Ascending aorta (tissue), 2 donors: Measurements from ENCODE around the gene KRT35. TPM values are rescaled to one million over a fixed set of nuclear protein-coding genes. Genes with fewer than 3 reads are reported as not detected.

Source experiments
- DNase-seq, 2 donors: peaks; one replicate each; pipeline ENCODE4 v3.0.0-alpha.2; 2019; ENCODE audit warnings: low spot score in 2 of 2
- H3K27ac ChIP-seq, 2 donors: fragments of 200-600 bp; sonication (generic); one replicate each; pipeline ENCODE4 v1.5.1; 2016 to 2017; ENCODE audit warnings: mild to moderate bottlenecking in 1 of 2
- H3K27me3 ChIP-seq: fragments of 200-600 bp; sonication (generic); one replicate; pipeline ENCODE4 v1.5.1; 2017
- H3K36me3 ChIP-seq, 2 donors: fragments of 200-600 bp; sonication (generic); one replicate each; pipeline ENCODE4 v1.5.1; 2016
- H3K4me1 ChIP-seq, 2 donors: fragments of 200-600 bp; sonication (generic); one replicate each; pipeline ENCODE4 v1.5.1; 2016 to 2017; ENCODE audit warnings: mild to moderate bottlenecking in 1 of 2
- H3K4me3 ChIP-seq, 2 donors: fragments of 200-600 bp; sonication (generic); one replicate each; pipeline ENCODE4 v1.5.1; 2016 to 2017; ENCODE audit warnings: mild to moderate bottlenecking in 1 of 2
- H3K9me3 ChIP-seq, 2 donors: fragments of 200-600 bp; sonication (generic); one replicate each; pipeline ENCODE4 v1.5.1; 2016
- CTCF ChIP-seq, 3 experiments: fragments of 200-600 bp in 2 of 3; fragments of 450-650 bp in 1 of 3; sonication (generic) in 2 of 3; IDR thresholded peaks; one replicate each; pipeline ENCODE4 v1.5.1; 2016 to 2019; ENCODE audit warnings: antibody characterized with exemption in 3 of 3, mild to moderate bottlenecking in 1 of 3, moderate library complexity in 1 of 3
- intact Hi-C: fragments of 100-400 bp; cut with DNase I; formaldehyde crosslinking; loops from one replicate; pipeline ENCODE4 v1.15.1; 2023
- total RNA-seq: library from RNA; depleted of rRNA; stranded (reverse); fragments of >200 nt; gene quantifications from one replicate; pipeline ENCODE4 v1.1.0, GENCODE V29; 2016

The KRT35 gene
- total RNA-seq, 1 donor from 2014 or later, result not detected

- DNase-seq, result no peak
- no peaks in the 10 kb centered on the region for H3K4me1 ChIP-seq
- no peak for TF ChIP-seq CTCF (IDR thresholded peaks at IDR 0.05)
- H3K36me3 ChIP-seq, result no peaks in the 10 kb centered on the region
- intact Hi-C loops, result no loop called here
- no peaks in the 10 kb centered on the region for H3K9me3 ChIP-seq
- H3K27ac ChIP-seq, result no peak overlapping the region
- H3K4me3 ChIP-seq, result no peak overlapping the region
- no peaks in the 10 kb centered on the region for H3K27me3 ChIP-seq
Measured at GRCh38 chr17:41510251-41511065, 29.5 kb upstream of the KRT35 start.

- intact Hi-C loops, result no loop called here
- DNase-seq, result no peak
- H3K27ac ChIP-seq, result no peak overlapping the region
- no peaks in the 10 kb centered on the region for H3K27me3 ChIP-seq
- TF ChIP-seq CTCF (IDR thresholded peaks at IDR 0.05), result no peak
- no peaks in the 10 kb centered on the region for H3K9me3 ChIP-seq
- no peaks in the 10 kb centered on the region for H3K4me1 ChIP-seq
- no peaks in the 10 kb centered on the region for H3K36me3 ChIP-seq
- no peak overlapping the region for H3K4me3 ChIP-seq
Measured at GRCh38 chr17:41507315-41507880, 26.4 kb upstream of the KRT35 start.

- Histone ChIP-seq H3K27me3 (no peaks in the 10 kb centered on the region), H3K27ac (no peak overlapping the region), H3K36me3 (no peaks in the 10 kb centered on the region), H3K4me3 (no peak overlapping the region), H3K9me3 (no peaks in the 10 kb centered on the region), H3K4me1 (no peaks in the 10 kb centered on the region)
- intact Hi-C loops, result no loop called here
- no peak for TF ChIP-seq CTCF (IDR thresholded peaks at IDR 0.05)
- DNase-seq, result no peak
Measured at GRCh38 chr17:41505809-41506767, 25.1 kb upstream of the KRT35 start.

- intact Hi-C loops, result no loop called here
Measured at GRCh38 chr17:41505007-41505808, 24.3 kb upstream of the KRT35 start, which contains the start of gene KRT13. Gene KRT13 (minus strand): TSS chr17:41505612. CDS start chr17:41505550, 62 bp downstream.

More at GRCh38 chr17:41505007-41505808, 24.3 kb upstream of the KRT35 start, which contains the start of gene KRT13:
- H3K9me3 ChIP-seq, result no peaks in the 10 kb centered on the region
- no peak within 1 kb of the TSS for H3K4me3 ChIP-seq
- no peak within 1 kb of the TSS for H3K27ac ChIP-seq
- no peaks in the 10 kb centered on the region for H3K27me3 ChIP-seq
- H3K36me3 ChIP-seq, result no peaks in the 10 kb centered on the region
- no peak for DNase-seq
- TF ChIP-seq CTCF (IDR thresholded peaks at IDR 0.05), result no peak
- no peaks in the 10 kb centered on the region for H3K4me1 ChIP-seq
